Dedifferentiated amniotic fluid mesenchymal stem cell (primary cell): Measurements from ENCODE around the gene PAM.
"Not testable (repeated sequence)": the region's sequence is repeated elsewhere in the genome, so short reads cannot be mapped to it uniquely, and the experiment has no call there.

Experiments
- DNase-seq: peaks from one replicate; pipeline ENCODE4 v3.0.0-alpha.2; 2016; ENCODE audit errors: extremely low spot score

Gene PAM

GRCh38 chr5:103059525-103059924, 304.4 kb downstream of the PAM start:
- no peak for DNase-seq

DNA sequence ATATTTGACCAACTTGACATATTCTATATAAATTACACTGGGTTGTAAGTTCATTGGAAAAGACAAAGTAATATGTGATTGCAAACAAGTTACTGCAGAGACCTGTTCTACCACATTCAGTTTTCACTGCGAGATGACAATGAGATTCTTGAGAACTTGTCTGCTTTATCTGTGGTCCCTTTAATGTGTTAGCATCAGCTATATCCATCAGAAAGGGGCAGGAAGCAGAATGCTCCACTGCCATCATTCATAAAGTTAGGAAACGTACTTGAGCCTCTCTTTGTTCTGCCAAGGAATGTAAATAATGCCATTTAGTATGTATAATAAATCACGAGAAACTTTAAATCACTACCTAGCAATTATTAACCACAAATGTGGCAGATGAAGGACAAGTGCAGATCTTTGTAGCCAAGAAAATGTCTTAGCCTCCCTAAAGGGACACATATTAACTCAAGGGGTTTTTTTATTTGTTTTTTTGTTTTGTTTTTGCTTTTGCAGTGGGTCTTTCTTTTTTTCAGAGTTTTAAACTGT, 305.4 kb downstream of the PAM start:
- DNase-seq: no peak

GRCh38 chr5:103066326-103066725, 311.2 kb downstream of the PAM start:
- DNase-seq: no peak

- not testable (repeated sequence) for DNase-seq
These were observed 318.4 kb downstream of the PAM start for GRCh38 chr5:103073500-103073899.

DNA sequence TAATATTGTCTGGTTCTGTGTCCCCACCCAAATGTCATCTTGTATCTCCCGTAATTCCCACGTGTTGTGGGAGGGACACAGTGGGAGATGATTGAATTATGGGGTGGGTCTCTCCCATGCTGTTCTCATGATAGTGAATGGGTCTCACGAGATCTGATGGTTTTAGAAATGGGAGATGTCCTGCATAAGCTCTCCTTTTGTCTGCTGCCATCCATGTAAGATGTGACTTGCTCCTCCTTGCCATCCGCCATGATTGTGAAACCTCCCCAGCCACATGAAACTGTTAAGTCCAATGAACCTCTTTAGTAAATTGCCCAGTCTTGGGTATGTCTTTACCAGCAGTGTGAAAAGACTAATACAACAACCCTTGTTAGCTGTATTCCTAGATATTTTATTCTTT, 320.3 kb downstream of the PAM start:
- DNase-seq: no peak
